Peyer's patch (tissue), 4 donors: ENCODE results near the gene JPT2. TPM values are rescaled to one million over a fixed set of nuclear protein-coding genes. Genes with fewer than 3 reads are reported as not detected.
A peak's percentile ranks its signal among the peaks of the same experiment; 100 is the strongest.

Experiments used
- DNase-seq, 3 donors: peaks; one replicate each; pipeline ENCODE4 v3.0.0-alpha.2; 2017 to 2019
- H3K27ac ChIP-seq, 4 donors: fragments of 200-600 bp; sonication (generic); one replicate each; pipeline ENCODE4 v1.5.1; 2016 to 2019
- H3K27me3 ChIP-seq, 2 donors: fragments of 200-600 bp; sonication (generic); one replicate each; pipeline ENCODE4 v1.5.1; 2019
- H3K36me3 ChIP-seq, 3 donors: fragments of 200-600 bp; sonication (generic); one replicate each; pipeline ENCODE4 v1.5.1; 2016 to 2019
- H3K4me1 ChIP-seq, 4 donors: fragments of 200-600 bp; sonication (generic); one replicate each; pipeline ENCODE4 v1.5.1; 2016 to 2019
- H3K4me3 ChIP-seq, 4 donors: fragments of 200-600 bp; sonication (generic); 1 replicate in 3 of 4; 2 replicates in 1 of 4; pipeline ENCODE4 v1.5.1; 2016 to 2019; ENCODE audit warnings: mild to moderate bottlenecking in 1 of 4
- H3K9me3 ChIP-seq, 4 donors: fragments of 200-600 bp; sonication (generic); one replicate each; pipeline ENCODE4 v1.5.1; 2016 to 2019; ENCODE audit warnings: mild to moderate bottlenecking in 1 of 4
- CTCF ChIP-seq, 6 experiments: fragments of 450-650 bp in 4 of 6; fragments of 200-600 bp in 2 of 6; sonication (generic) in 1 of 6; IDR thresholded peaks; one replicate each; pipeline ENCODE4 v1.5.1; 2017 to 2019; ENCODE audit warnings: antibody characterized with exemption in 6 of 6, mild to moderate bottlenecking in 3 of 6, moderate library complexity in 1 of 6
- POLR2A ChIP-seq, 2 donors: fragments of 450-650 bp; IDR thresholded peaks; one replicate each; pipeline ENCODE4 v1.5.1; 2017; ENCODE audit warnings: antibody characterized with exemption in 2 of 2, mild to moderate bottlenecking in 2 of 2, moderate library complexity in 2 of 2
- total RNA-seq, 4 donors: library from RNA; depleted of rRNA; stranded (reverse); fragments of >200 nt; gene quantifications; one replicate each; pipeline ENCODE4 v1.1.0, GENCODE V29; 2016

Gene JPT2
- total RNA-seq, 4 donors from 2014 or later: 22.7 to 32.3 (median 25.0) TPM

- Histone ChIP-seq H3K4me3 (no peak overlapping the region), H3K27ac (no peak overlapping the region), H3K4me1 (no peaks in the 10 kb centered on the region), H3K27me3 (no peaks in the 10 kb centered on the region), H3K36me3 (peaks cover 0 to 70% (median 0%) of the 10 kb centered on the region in 3 donors), H3K9me3 (no peaks in the 10 kb centered on the region)
- DNase-seq: no peak
- no peak for TF ChIP-seq POLR2A (IDR thresholded peaks at IDR 0.05)
- no peak for TF ChIP-seq CTCF (IDR thresholded peaks at IDR 0.05)
These were observed 34.6 kb upstream of the JPT2 start for GRCh38 chr16:1643521-1643920.

DNA sequence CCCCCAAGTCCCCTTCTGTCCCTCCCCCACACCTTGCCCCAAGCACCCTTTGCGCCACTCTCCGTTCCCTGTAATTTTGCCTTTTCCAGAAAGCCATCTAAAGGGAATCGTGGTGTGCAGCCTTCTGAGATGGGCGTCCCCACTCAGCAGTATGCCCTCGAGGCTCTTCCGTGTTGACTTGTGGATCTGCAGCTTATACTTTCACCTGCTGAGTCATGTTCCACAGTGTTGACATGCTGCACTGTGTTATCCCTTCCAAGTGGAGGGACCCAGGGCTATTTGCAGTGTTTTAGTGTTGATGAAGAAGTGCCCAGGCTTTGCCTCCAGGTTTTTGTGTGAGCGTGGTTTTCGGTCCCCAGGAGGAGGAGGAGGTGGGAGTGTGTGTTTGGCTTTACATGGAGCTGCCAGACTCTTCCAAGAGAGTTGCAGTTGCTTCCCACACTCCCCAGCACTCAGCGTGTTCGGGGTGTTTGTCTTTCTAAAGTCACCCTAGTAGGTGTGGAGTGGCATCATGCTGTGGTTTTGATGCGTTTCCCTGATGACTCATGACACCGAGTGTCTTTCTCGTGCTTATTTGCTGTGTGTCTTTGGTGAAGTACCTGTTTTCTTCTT lies 32.1 kb upstream of the JPT2 start:
- no peaks in the 10 kb centered on the region for H3K4me1 ChIP-seq
- no peak overlapping the region for H3K27ac ChIP-seq
- H3K9me3 ChIP-seq: no peaks in the 10 kb centered on the region
- H3K4me3 ChIP-seq: no peak overlapping the region
- TF ChIP-seq POLR2A (IDR thresholded peaks at IDR 0.05) (no peak), CTCF (IDR thresholded peaks at IDR 0.05) (no peak)
- no peak for DNase-seq
- H3K36me3 ChIP-seq: peaks cover 0 to 48% (median 0%) of the 10 kb centered on the region in 3 donors
- H3K27me3 ChIP-seq: no peaks in the 10 kb centered on the region

GRCh38 chr16:1647856-1648255 lies 30.2 kb upstream of the JPT2 start:
- H3K27ac ChIP-seq: peak overlapping the region in 1 of 4 donors; percentile 46
- peaks cover 0 to 40% (median 0%) of the 10 kb centered on the region in 3 donors for H3K36me3 ChIP-seq
- no peaks in the 10 kb centered on the region for H3K27me3 ChIP-seq
- no peak overlapping the region for H3K4me3 ChIP-seq
- H3K4me1 ChIP-seq: no peaks in the 10 kb centered on the region
- peak in 1 of 3 donors; percentile 21 for DNase-seq
- no peak for TF ChIP-seq POLR2A (IDR thresholded peaks at IDR 0.05)
- TF ChIP-seq CTCF (IDR thresholded peaks at IDR 0.05): no peak
- H3K9me3 ChIP-seq: no peaks in the 10 kb centered on the region

DNA sequence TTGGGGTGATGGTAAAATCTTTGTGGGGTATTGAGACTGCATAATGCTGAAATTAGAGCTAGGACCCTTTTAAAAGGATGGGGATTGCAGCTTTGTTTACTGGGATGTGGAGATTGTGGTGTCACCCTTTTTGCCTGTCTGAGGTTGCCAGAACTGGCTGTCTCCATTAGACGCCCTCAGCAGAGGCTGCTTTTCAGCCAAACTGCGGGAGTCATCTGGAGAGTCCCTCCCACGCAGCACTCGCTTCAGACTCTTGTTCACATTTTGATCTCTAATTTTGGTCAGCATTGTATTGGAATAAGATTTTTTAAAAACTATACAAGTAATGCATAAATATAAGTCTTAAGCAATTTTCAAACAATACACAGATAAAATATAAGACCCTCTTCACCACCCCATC lies 27.9 kb upstream of the JPT2 start:
- Histone ChIP-seq H3K4me3 (no peak overlapping the region), H3K27me3 (no peaks in the 10 kb centered on the region), H3K36me3 (peaks cover 0 to 40% (median 0%) of the 10 kb centered on the region in 3 donors), H3K27ac (no peak overlapping the region), H3K9me3 (no peaks in the 10 kb centered on the region), H3K4me1 (no peaks in the 10 kb centered on the region)
- DNase-seq: no peak
- no peak for TF ChIP-seq CTCF (IDR thresholded peaks at IDR 0.05)
- TF ChIP-seq POLR2A (IDR thresholded peaks at IDR 0.05): no peak

DNA sequence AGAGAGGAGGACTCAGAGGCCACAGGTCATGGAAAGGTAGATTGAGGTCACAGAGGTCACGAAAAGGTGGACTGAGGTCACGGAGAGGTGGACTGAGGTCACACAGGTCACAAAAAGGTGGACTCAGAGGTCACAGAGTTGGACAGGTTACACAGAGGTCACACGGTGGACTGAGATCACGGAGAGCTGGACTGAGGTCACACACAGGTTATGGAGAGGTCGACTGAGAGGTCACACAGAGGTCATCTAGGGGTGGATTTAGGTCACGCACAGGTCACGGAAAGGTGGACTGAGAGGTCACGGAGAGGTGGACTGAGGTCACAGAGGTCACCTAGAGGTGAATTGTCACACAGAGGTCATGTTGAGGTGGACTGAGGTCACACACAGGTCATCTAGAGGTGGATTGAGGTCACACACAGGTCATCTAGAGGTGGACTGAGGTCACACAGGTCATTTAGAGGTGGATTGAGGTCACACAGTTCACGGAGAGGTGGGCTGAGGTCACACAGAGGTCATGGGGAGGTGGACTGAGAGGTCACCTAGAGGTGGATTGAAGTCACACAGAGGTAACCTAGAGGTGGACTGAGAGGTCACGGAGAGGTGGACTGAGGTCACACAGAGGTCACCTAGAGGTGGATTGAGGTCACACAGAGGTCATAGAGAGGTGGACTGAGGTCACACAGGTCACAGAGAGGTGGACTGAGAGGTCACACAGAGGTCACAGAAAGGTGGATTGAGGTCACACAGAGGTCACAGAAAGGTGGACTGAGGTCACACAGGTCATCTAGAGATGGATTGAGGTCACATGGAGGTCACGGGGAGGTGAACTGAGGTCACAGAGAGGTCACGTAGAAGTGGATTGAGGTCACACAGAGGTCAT lies 26.7 kb upstream of the JPT2 start:
- TF ChIP-seq CTCF (IDR thresholded peaks at IDR 0.05) (no peak), POLR2A (IDR thresholded peaks at IDR 0.05) (no peak)
- Histone ChIP-seq H3K9me3 (no peaks in the 10 kb centered on the region), H3K4me3 (no peak overlapping the region), H3K4me1 (no peaks in the 10 kb centered on the region), H3K36me3 (peaks cover 0 to 42% (median 0%) of the 10 kb centered on the region in 3 donors), H3K27ac (no peak overlapping the region), H3K27me3 (no peaks in the 10 kb centered on the region)
- DNase-seq: no peak
